Vagina (tissue), 2 donors: Measurements from ENCODE around the gene DAPK2. TPM values are rescaled to one million over a fixed set of nuclear protein-coding genes. Genes with fewer than 3 reads are reported as not detected.
A peak's percentile ranks its signal among the peaks of the same experiment; 100 is the strongest.

ENCODE experiments used
- DNase-seq, 2 donors: peaks; one replicate each; pipeline ENCODE4 v3.0.0-alpha.2; 2017; ENCODE audit errors: extremely low spot score in 2 of 2
- H3K27ac ChIP-seq: fragments of 200-600 bp; sonication (generic); one replicate; pipeline ENCODE4 v1.5.1; 2019
- H3K27me3 ChIP-seq: fragments of 200-600 bp; sonication (generic); one replicate; pipeline ENCODE4 v1.5.1; 2019
- H3K36me3 ChIP-seq, 2 donors: fragments of 200-600 bp; sonication (generic); one replicate each; pipeline ENCODE4 v1.5.1; 2017 to 2019
- H3K4me1 ChIP-seq: fragments of 200-600 bp; sonication (generic); one replicate; pipeline ENCODE4 v1.5.1; 2019
- H3K4me3 ChIP-seq, 2 donors: fragments of 200-600 bp; sonication (generic); 1 replicate in 1 of 2; 2 replicates in 1 of 2; pipeline ENCODE4 v1.5.1; 2016 to 2019
- H3K9me3 ChIP-seq: fragments of 200-600 bp; sonication (generic); one replicate; pipeline ENCODE4 v1.5.1; 2019
- CTCF ChIP-seq, 3 experiments: fragments of 450-650 bp in 2 of 3; fragments of 200-600 bp in 1 of 3; sonication (generic) in 1 of 3; IDR thresholded peaks; one replicate each; pipeline ENCODE4 v1.5.1; 2017 to 2019; ENCODE audit warnings: antibody characterized with exemption in 3 of 3, mild to moderate bottlenecking in 2 of 3, moderate library complexity in 2 of 3
- POLR2A ChIP-seq, 2 donors: fragments of 450-650 bp; IDR thresholded peaks; one replicate each; pipeline ENCODE4 v1.6.1; 2017; ENCODE audit warnings: antibody characterized with exemption in 2 of 2, mild to moderate bottlenecking in 2 of 2, moderate library complexity in 2 of 2
- POLR2AphosphoS5 ChIP-seq, 2 donors: sonication (generic); formaldehyde crosslinking; IDR thresholded peaks; one replicate each; pipeline ENCODE4 v1.9.0; 2017; ENCODE audit warnings: antibody characterized with exemption in 2 of 2, mild to moderate bottlenecking in 2 of 2, low read depth in 1 of 2; ENCODE audit not compliant: insufficient read depth in 1 of 2
- intact Hi-C: fragments of 100-400 bp; cut with DNase I; formaldehyde crosslinking; loops from one replicate; pipeline ENCODE4 v1.15.1; 2023
- total RNA-seq: library from RNA; depleted of rRNA; stranded (reverse); fragments of >200 nt; gene quantifications from one replicate; pipeline ENCODE4 v1.2.3, GENCODE V29; 2016

The DAPK2 gene
- total RNA-seq, 1 donor from 2014 or later: 50.3 TPM

GRCh38 chr15:64009798-64010261 lies 36.5 kb downstream of the DAPK2 start:
- Histone ChIP-seq H3K27me3 (no peaks in the 10 kb centered on the region), H3K9me3 (no peaks in the 10 kb centered on the region), H3K4me3 (no peak overlapping the region), H3K4me1 (peaks cover 78% of the 10 kb centered on the region), H3K36me3 (no peaks in the 10 kb centered on the region), H3K27ac (peak overlapping the region; percentile 68)
- DNase-seq: no peak
- no peak for TF ChIP-seq POLR2AphosphoS5 (IDR thresholded peaks at IDR 0.05; ENCODE audit: insufficient read depth in 1 of 2, low read depth in 1 of 2)
- no peak for TF ChIP-seq POLR2A (IDR thresholded peaks at IDR 0.05)
- TF ChIP-seq CTCF (IDR thresholded peaks at IDR 0.05): no peak
- intact Hi-C loops: no loop called here

- peaks cover 76% of the 10 kb centered on the region for H3K4me1 ChIP-seq
These were observed 37.0 kb downstream of the DAPK2 start for GRCh38 chr15:64009241-64009640.

GRCh38 chr15:64008177-64008576 lies 38.1 kb downstream of the DAPK2 start:
- H3K4me1 ChIP-seq: peaks cover 75% of the 10 kb centered on the region

More at GRCh38 chr15:64009241-64009640, 37.0 kb downstream of the DAPK2 start:
- Histone ChIP-seq H3K4me3 (no peak overlapping the region), H3K9me3 (no peaks in the 10 kb centered on the region), H3K27ac (peak overlapping the region; percentile 68), H3K36me3 (no peaks in the 10 kb centered on the region), H3K27me3 (no peaks in the 10 kb centered on the region)
- intact Hi-C loops: no loop called here
- no peak for DNase-seq
- TF ChIP-seq POLR2AphosphoS5 (IDR thresholded peaks at IDR 0.05; ENCODE audit: insufficient read depth in 1 of 2, low read depth in 1 of 2): peak in 1 of 2 donors; percentile 44
- TF ChIP-seq POLR2A (IDR thresholded peaks at IDR 0.05): no peak

GRCh38 chr15:64006642-64007041 lies 39.6 kb downstream of the DAPK2 start:
- intact Hi-C loops: no loop called here
- H3K27me3 ChIP-seq: no peaks in the 10 kb centered on the region

More at GRCh38 chr15:64008177-64008576, 38.1 kb downstream of the DAPK2 start:
- TF ChIP-seq POLR2A (IDR thresholded peaks at IDR 0.05) (no peak), CTCF (IDR thresholded peaks at IDR 0.05) (no peak), POLR2AphosphoS5 (IDR thresholded peaks at IDR 0.05; ENCODE audit: insufficient read depth in 1 of 2, low read depth in 1 of 2) (no peak)
- intact Hi-C loops: no loop called here
- H3K27ac ChIP-seq: no peak overlapping the region
- no peak overlapping the region for H3K4me3 ChIP-seq
- no peaks in the 10 kb centered on the region for H3K36me3 ChIP-seq
- DNase-seq: no peak
- H3K27me3 ChIP-seq: no peaks in the 10 kb centered on the region
- H3K9me3 ChIP-seq: no peaks in the 10 kb centered on the region

GRCh38 chr15:64004587-64004986 lies 41.7 kb downstream of the DAPK2 start:
- Histone ChIP-seq H3K27ac (peak overlapping the region; percentile 51), H3K4me3 (no peak overlapping the region), H3K9me3 (no peaks in the 10 kb centered on the region), H3K27me3 (no peaks in the 10 kb centered on the region), H3K4me1 (peaks cover 53% of the 10 kb centered on the region), H3K36me3 (no peaks in the 10 kb centered on the region)
- TF ChIP-seq POLR2A (IDR thresholded peaks at IDR 0.05) (no peak), CTCF (IDR thresholded peaks at IDR 0.05) (no peak), POLR2AphosphoS5 (IDR thresholded peaks at IDR 0.05; ENCODE audit: insufficient read depth in 1 of 2, low read depth in 1 of 2) (peak in 1 of 2 donors; percentile 70)
- no peak for DNase-seq
- intact Hi-C loops: no loop called here

More at GRCh38 chr15:64006642-64007041, 39.6 kb downstream of the DAPK2 start:
- H3K27ac ChIP-seq: peak overlapping the region; percentile 68
- DNase-seq: no peak
- H3K36me3 ChIP-seq: no peaks in the 10 kb centered on the region
- no peak overlapping the region for H3K4me3 ChIP-seq
- H3K9me3 ChIP-seq: no peaks in the 10 kb centered on the region
- TF ChIP-seq POLR2A (IDR thresholded peaks at IDR 0.05) (no peak), POLR2AphosphoS5 (IDR thresholded peaks at IDR 0.05; ENCODE audit: insufficient read depth in 1 of 2, low read depth in 1 of 2) (peak in 1 of 2 donors; percentile 65), CTCF (IDR thresholded peaks at IDR 0.05) (no peak)
- H3K4me1 ChIP-seq: peaks cover 59% of the 10 kb centered on the region
